SJCRH30 (cell line): ENCODE measurements around the gene MYO15B. TPM values are rescaled to one million over a fixed set of nuclear protein-coding genes. Genes with fewer than 3 reads are reported as not detected.

Experiments
- DNase-seq, 2 experiments: peaks; one replicate each; pipeline ENCODE4 v3.0.0-alpha.2; 2015 to 2020
- H3K27ac ChIP-seq: fragments of 250-450 bp; sonication (Bioruptor Pico); 2 replicates; pipeline ENCODE4 v1.5.1; 2020; ENCODE audit warnings: mild to moderate bottlenecking, moderate library complexity
- H3K27me3 ChIP-seq: fragments of 250-450 bp; sonication (Bioruptor Pico); 2 replicates; pipeline ENCODE4 v1.5.1; 2020; ENCODE audit warnings: mild to moderate bottlenecking, moderate library complexity
- H3K36me3 ChIP-seq: fragments of 250-450 bp; sonication (Bioruptor Pico); 2 replicates; pipeline ENCODE4 v1.5.1; 2020; ENCODE audit warnings: mild to moderate bottlenecking, moderate library complexity
- H3K4me1 ChIP-seq: fragments of 250-450 bp; sonication (Bioruptor Pico); 2 replicates; pipeline ENCODE4 v1.5.1; 2020; ENCODE audit warnings: mild to moderate bottlenecking, moderate library complexity
- H3K4me3 ChIP-seq: fragments of 250-450 bp; sonication (Bioruptor Pico); 2 replicates; pipeline ENCODE4 v1.5.1; 2020; ENCODE audit warnings: mild to moderate bottlenecking, moderate library complexity
- H3K9me3 ChIP-seq: fragments of 250-450 bp; sonication (Bioruptor Pico); replicated peaks from 2 replicates; pipeline ENCODE4 v1.5.1; 2020; ENCODE audit warnings: mild to moderate bottlenecking, moderate library complexity
- total RNA-seq: library from RNA; depleted of rRNA; stranded (reverse); fragments of >200 nt; shearing (Covaris generic); gene quantifications from 2 replicates; pipeline ENCODE4 v1.2.3, GENCODE V29; 2014

The MYO15B gene
- total RNA-seq, 1 experiment from 2014 or later = 0.02 TPM

GRCh38 chr17:75553295-75554110, 34.1 kb upstream of the MYO15B start:
- no peaks in the 10 kb centered on the region for H3K9me3 ChIP-seq
- peaks cover 25% of the 10 kb centered on the region for H3K4me1 ChIP-seq
- H3K27me3 ChIP-seq = no peaks in the 10 kb centered on the region
- DNase-seq = no peak
- no peak overlapping the region for H3K27ac ChIP-seq
- H3K4me3 ChIP-seq = no peak overlapping the region
- H3K36me3 ChIP-seq = no peaks in the 10 kb centered on the region

DNA sequence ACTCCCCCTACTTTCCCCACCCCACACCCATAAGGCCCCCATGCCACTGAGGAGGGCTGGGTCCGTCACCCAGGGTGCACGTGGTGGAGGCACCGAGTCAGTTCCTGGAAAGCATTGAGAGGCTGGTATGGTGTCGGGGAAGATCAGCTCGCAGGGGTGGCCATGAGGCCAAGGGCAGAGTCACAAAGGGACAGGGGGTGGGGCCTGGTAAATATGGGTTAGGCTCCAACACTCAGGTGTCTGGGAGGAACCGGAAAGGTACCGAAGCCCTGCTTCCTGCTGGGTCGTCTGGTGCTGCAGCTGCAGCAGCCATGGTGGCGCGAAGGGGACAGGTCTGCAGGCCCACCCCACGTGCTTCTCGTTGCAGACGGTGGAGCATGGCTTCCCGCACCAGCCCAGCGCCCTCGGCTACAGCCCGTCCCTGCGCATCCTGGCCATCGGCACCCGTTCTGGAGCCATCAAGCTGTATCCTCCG, 31.9 kb upstream of the MYO15B start:
- Histone ChIP-seq H3K36me3 (no peaks in the 10 kb centered on the region), H3K9me3 (no peaks in the 10 kb centered on the region), H3K4me3 (no peak overlapping the region), H3K27me3 (peaks cover 9% of the 10 kb centered on the region; the same call in 1 of the 2 replicates), H3K27ac (no peak overlapping the region), H3K4me1 (peaks cover 17% of the 10 kb centered on the region)
- no peak for DNase-seq

GRCh38 chr17:75557075-75557851, 30.3 kb upstream of the MYO15B start:
- peak; percentile 86 to 89 for DNase-seq
- H3K27ac ChIP-seq = no peak overlapping the region
- H3K4me3 ChIP-seq = no peak overlapping the region
- peaks cover 17% of the 10 kb centered on the region for H3K4me1 ChIP-seq
- H3K27me3 ChIP-seq = peaks cover 9% of the 10 kb centered on the region; the same call in 1 of the 2 replicates
- H3K9me3 ChIP-seq = no peaks in the 10 kb centered on the region
- no peaks in the 10 kb centered on the region for H3K36me3 ChIP-seq

DNA sequence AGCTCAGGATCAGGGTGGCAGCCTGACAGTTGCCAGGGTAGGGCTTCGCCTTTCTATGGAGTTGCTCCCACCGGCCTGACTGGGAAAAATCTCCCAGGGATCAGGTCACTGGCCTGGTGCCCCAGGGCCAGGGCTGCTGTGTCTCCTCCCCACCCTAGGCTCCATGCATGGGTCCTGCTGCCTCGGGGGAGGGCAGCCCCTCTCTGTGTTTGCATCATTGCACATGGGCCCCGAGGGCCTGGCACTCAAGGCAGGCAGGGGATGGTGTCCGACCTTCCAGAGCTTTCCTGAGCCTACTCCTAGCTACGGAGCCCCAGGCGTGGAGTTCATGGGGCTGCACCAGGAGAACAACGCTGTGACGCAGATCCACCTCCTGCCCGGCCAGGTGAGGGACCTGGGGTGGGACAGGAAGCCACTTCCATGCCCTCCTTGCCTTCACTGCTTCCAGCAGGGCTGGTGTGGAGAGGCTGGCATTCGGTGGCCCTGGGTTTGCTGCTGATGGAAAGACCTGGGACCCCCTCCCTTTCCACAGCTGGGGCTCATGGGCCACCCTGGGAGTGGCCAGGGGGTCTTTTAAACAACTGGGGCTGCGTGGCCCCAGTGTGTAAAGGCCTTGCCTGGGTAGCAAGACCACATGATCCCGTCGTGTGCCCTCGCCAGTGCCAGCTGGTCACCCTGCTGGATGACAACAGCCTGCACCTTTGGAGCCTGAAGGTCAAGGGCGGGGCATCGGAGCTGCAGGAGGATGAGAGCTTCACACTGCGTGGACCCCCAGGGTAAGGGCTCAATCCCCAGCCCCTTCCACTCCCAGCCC, 29.5 kb upstream of the MYO15B start:
- DNase-seq = no peak
- Histone ChIP-seq H3K27me3 (peaks cover 16% of the 10 kb centered on the region; the same call in 1 of the 2 replicates), H3K4me3 (no peak overlapping the region), H3K36me3 (no peaks in the 10 kb centered on the region), H3K9me3 (no peaks in the 10 kb centered on the region), H3K4me1 (peaks cover 10% of the 10 kb centered on the region), H3K27ac (no peak overlapping the region)

- no peak for DNase-seq
- Histone ChIP-seq H3K4me3 (no peak overlapping the region), H3K36me3 (no peaks in the 10 kb centered on the region), H3K9me3 (no peaks in the 10 kb centered on the region), H3K4me1 (peaks cover 7% of the 10 kb centered on the region), H3K27ac (no peak overlapping the region), H3K27me3 (peaks cover 25% of the 10 kb centered on the region; the same call in 1 of the 2 replicates)
These were observed 28.7 kb upstream of the MYO15B start for GRCh38 chr17:75558666-75559530.

DNA sequence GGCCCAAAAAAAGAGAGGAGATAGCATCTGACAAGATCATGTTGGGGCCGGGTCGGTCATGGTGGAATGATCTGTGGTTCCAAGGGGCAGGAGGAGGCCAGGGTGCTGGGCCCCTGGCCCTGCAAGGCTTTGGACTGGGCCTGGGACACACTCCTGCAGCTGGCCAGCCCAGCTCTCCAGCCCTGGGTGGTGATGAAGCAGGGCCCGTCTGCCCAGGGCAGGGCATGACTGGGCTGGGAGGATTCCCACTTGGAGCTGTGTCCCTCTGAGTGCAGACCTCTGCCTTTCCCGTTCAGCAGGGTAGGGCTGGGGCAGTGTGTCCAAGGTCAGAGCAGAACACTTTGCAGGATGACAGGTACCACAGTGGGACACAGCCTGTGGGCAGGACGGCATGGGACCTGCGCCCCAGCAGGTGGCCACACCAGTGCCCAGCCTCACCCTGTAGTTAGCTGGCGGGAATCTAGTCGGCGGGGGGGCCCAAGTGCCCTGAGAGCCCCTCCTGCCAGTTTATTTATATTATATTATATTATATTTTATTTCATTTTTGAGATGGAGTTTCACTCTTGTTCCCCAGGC, 27.6 kb upstream of the MYO15B start:
- no peak overlapping the region for H3K4me3 ChIP-seq
- H3K27ac ChIP-seq = no peak overlapping the region
- H3K4me1 ChIP-seq = peaks cover 7% of the 10 kb centered on the region
- H3K9me3 ChIP-seq = no peaks in the 10 kb centered on the region
- DNase-seq = no peak
- H3K36me3 ChIP-seq = no peaks in the 10 kb centered on the region
- peaks cover 30% of the 10 kb centered on the region; the same call in 1 of the 2 replicates for H3K27me3 ChIP-seq

DNA sequence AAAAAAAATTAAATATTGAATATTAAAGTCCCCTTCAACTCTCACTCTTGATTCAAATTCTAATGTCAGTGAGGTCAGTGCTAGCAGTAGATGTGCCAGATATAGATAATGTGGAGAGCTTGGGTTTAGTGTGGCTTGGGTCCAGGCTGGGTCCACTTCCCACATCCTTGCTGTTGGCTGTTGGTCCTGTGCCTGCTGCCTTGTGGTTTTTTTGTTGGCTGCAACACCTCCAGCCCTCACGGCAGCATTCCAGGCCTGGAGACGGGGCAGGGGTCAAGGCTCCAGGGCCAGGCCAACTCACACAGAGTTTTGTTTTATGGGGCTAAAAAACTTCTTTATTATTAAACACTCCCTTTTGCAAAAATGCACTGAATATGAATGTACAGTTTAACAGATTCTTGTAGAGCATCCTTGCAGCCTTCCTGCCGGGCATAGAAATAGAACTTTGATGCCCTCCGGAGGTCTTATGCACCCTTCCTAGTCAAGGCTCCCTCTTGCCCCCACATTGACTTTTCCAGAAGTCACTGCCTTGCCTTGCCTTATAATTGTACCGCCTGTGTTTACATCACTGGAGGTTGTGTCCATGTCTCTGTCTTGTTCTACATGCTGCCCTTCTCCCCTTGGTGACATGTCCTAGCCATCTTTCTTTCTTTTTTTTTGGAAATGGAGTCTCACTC, 25.5 kb upstream of the MYO15B start:
- Histone ChIP-seq H3K4me3 (no peak overlapping the region), H3K27ac (no peak overlapping the region), H3K36me3 (no peaks in the 10 kb centered on the region), H3K9me3 (no peaks in the 10 kb centered on the region), H3K27me3 (peaks cover 43% of the 10 kb centered on the region; the same call in 1 of the 2 replicates), H3K4me1 (peaks cover 7% of the 10 kb centered on the region)
- no peak for DNase-seq

DNA sequence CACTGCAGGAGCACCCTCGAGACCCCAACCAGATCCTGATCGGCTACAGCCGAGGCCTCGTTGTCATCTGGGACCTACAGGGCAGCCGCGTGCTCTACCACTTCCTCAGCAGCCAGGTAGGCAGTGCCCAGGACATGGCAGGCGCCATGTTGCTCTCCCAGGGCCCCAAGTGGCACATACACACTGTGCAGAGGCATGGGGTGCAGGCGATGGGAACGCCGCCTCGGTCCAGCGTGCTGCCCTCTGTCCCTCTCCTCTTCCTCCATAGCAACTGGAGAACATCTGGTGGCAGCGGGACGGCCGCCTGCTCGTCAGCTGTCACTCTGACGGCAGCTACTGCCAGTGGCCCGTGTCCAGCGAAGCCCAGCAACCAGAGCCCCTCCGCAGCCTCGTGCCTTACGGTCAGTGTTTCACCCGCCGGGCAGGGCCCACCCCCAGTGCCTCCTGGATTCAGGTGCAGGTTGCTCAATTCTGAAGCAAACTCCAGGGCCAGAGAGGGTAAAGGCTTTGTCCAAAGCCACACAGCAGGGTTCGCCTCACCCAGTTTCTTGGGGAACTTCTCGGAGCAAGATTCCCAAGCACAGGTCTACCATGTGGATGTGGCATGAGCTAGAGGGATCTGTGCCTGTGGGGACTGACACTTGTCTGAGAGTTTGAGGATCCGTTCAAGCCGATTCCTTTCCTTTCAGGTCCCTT, 24.4 kb upstream of the MYO15B start:
- Histone ChIP-seq H3K27me3 (peaks cover 43% of the 10 kb centered on the region; the same call in 1 of the 2 replicates), H3K36me3 (no peaks in the 10 kb centered on the region)

GRCh38 chr17:75564195-75564594, 23.4 kb upstream of the MYO15B start:
- Histone ChIP-seq H3K27ac (no peak overlapping the region), H3K36me3 (no peaks in the 10 kb centered on the region), H3K4me3 (no peak overlapping the region), H3K9me3 (no peaks in the 10 kb centered on the region), H3K4me1 (no peaks in the 10 kb centered on the region), H3K27me3 (peaks cover 43% of the 10 kb centered on the region; the same call in 1 of the 2 replicates)
- no peak for DNase-seq

More for the DNA sequence above, 24.4 kb upstream of the MYO15B start:
- Histone ChIP-seq H3K4me3 (no peak overlapping the region), H3K27ac (no peak overlapping the region), H3K9me3 (no peaks in the 10 kb centered on the region), H3K4me1 (no peaks in the 10 kb centered on the region)
- no peak for DNase-seq

GRCh38 chr17:75565066-75565465, 22.5 kb upstream of the MYO15B start:
- Histone ChIP-seq H3K27me3 (peaks cover 34% of the 10 kb centered on the region; the same call in 1 of the 2 replicates), H3K9me3 (no peaks in the 10 kb centered on the region), H3K4me1 (no peaks in the 10 kb centered on the region), H3K27ac (no peak overlapping the region), H3K4me3 (no peak overlapping the region), H3K36me3 (no peaks in the 10 kb centered on the region)
- no peak for DNase-seq

DNA sequence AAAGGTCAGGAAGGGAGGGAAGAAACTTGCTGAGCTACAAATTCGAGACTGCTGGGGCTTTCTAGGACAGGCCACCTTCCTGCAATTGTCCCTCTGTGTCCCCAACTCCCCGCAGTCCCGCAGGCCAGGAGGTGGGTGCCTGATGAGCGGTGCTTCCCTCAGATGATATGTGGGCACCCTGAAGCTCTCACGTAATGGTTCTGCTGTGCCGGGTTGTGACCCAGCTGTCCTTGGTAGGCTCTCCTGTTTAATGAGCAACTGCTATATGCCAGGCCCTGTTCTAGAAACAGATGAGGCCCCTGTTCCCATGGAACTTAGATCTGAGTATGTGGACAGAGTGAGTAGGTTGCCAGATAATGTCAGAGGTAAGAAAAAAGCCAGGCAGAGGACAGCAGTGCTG, 22.0 kb upstream of the MYO15B start:
- no peak overlapping the region for H3K4me3 ChIP-seq
- H3K36me3 ChIP-seq = no peaks in the 10 kb centered on the region
- H3K4me1 ChIP-seq = no peaks in the 10 kb centered on the region
- H3K27ac ChIP-seq = no peak overlapping the region
- no peak for DNase-seq
- H3K27me3 ChIP-seq = peaks cover 34% of the 10 kb centered on the region; the same call in 1 of the 2 replicates
- H3K9me3 ChIP-seq = no peaks in the 10 kb centered on the region

GRCh38 chr17:75566416-75566815, 21.2 kb upstream of the MYO15B start:
- H3K36me3 ChIP-seq = no peaks in the 10 kb centered on the region
- no peaks in the 10 kb centered on the region for H3K4me1 ChIP-seq
- peaks cover 34% of the 10 kb centered on the region; the same call in 1 of the 2 replicates for H3K27me3 ChIP-seq
- DNase-seq = no peak
- no peak overlapping the region for H3K27ac ChIP-seq
- H3K9me3 ChIP-seq = no peaks in the 10 kb centered on the region
- H3K4me3 ChIP-seq = no peak overlapping the region
